BLaER1 (cell line): ENCODE measurements around the gene SPINT3.

Experiments used
- H3K27ac ChIP-seq: shearing (Covaris generic); formaldehyde crosslinking; 2 replicates; pipeline ENCODE4 v1.8.1; 2022
- H3K27me3 ChIP-seq: shearing (Covaris generic); formaldehyde crosslinking; 2 replicates; pipeline ENCODE4 v1.8.1; 2022
- H3K36me3 ChIP-seq: shearing (Covaris generic); formaldehyde crosslinking; 2 replicates; pipeline ENCODE4 v1.8.1; 2022
- H3K4me1 ChIP-seq: shearing (Covaris generic); formaldehyde crosslinking; 2 replicates; pipeline ENCODE4 v1.8.1; 2022
- H3K4me2 ChIP-seq: shearing (Covaris generic); formaldehyde crosslinking; 2 replicates; pipeline ENCODE4 v1.8.1; 2022
- H3K4me3 ChIP-seq: shearing (Covaris generic); formaldehyde crosslinking; 2 replicates; pipeline ENCODE4 v1.8.1; 2022
- H3K9ac ChIP-seq: shearing (Covaris generic); formaldehyde crosslinking; 2 replicates; pipeline ENCODE4 v1.8.1; 2022
- H3K9me3 ChIP-seq: shearing (Covaris generic); formaldehyde crosslinking; 2 replicates; pipeline ENCODE4 v1.8.1; 2022
- H4K20me1 ChIP-seq: shearing (Covaris generic); formaldehyde crosslinking; 2 replicates; pipeline ENCODE4 v1.8.1; 2022
- Cebpa-rat ChIP-seq: shearing (Covaris generic); IDR thresholded peaks from 2 replicates; pipeline ENCODE4 v1.8.1; 2022

Gene SPINT3

GRCh38 chr20:45538209-45538799 is 22.9 kb upstream of the SPINT3 start:
- Histone ChIP-seq H3K36me3 (no peaks in the 10 kb centered on the region), H3K4me3 (no peak overlapping the region), H3K4me2 (no peak overlapping the region), H3K27ac (no peak overlapping the region), H4K20me1 (no peaks in the 10 kb centered on the region), H3K9ac (no peak overlapping the region), H3K27me3 (no peaks in the 10 kb centered on the region), H3K4me1 (no peaks in the 10 kb centered on the region), H3K9me3 (no peaks in the 10 kb centered on the region)
- TF ChIP-seq Cebpa-rat, result no peak

GRCh38 chr20:45527294-45527693 is 11.9 kb upstream of the SPINT3 start:
- no peaks in the 10 kb centered on the region for H3K9me3 ChIP-seq
- H3K4me2 ChIP-seq, result no peak overlapping the region
- H3K4me3 ChIP-seq, result no peak overlapping the region
- H4K20me1 ChIP-seq, result no peaks in the 10 kb centered on the region
- no peaks in the 10 kb centered on the region for H3K27me3 ChIP-seq
- H3K27ac ChIP-seq, result no peak overlapping the region
- H3K36me3 ChIP-seq, result no peaks in the 10 kb centered on the region
- no peak overlapping the region for H3K9ac ChIP-seq
- TF ChIP-seq Cebpa-rat, result no peak
- peaks cover 4% of the 10 kb centered on the region for H3K4me1 ChIP-seq

GRCh38 chr20:45523821-45524220 is 8.4 kb upstream of the SPINT3 start:
- H3K36me3 ChIP-seq, result no peaks in the 10 kb centered on the region
- H4K20me1 ChIP-seq, result no peaks in the 10 kb centered on the region
- H3K4me2 ChIP-seq, result no peak overlapping the region
- no peak overlapping the region for H3K9ac ChIP-seq
- TF ChIP-seq Cebpa-rat, result no peak
- no peaks in the 10 kb centered on the region for H3K27me3 ChIP-seq
- H3K27ac ChIP-seq, result no peak overlapping the region
- H3K4me1 ChIP-seq, result no peaks in the 10 kb centered on the region
- no peaks in the 10 kb centered on the region for H3K9me3 ChIP-seq
- H3K4me3 ChIP-seq, result no peak overlapping the region

- H3K4me1 ChIP-seq, result no peaks in the 10 kb centered on the region
- H3K4me2 ChIP-seq, result no peak overlapping the region
Measured at GRCh38 chr20:45518282-45518681, 2.9 kb upstream of the SPINT3 start.

GRCh38 chr20:45510242-45510862 is 5.1 kb downstream of the SPINT3 start:
- H3K27ac ChIP-seq, result no peak overlapping the region
- no peaks in the 10 kb centered on the region for H3K4me1 ChIP-seq
- no peak overlapping the region for H3K9ac ChIP-seq
- no peaks in the 10 kb centered on the region for H3K9me3 ChIP-seq
- no peaks in the 10 kb centered on the region for H3K27me3 ChIP-seq
- no peak for TF ChIP-seq Cebpa-rat
- no peaks in the 10 kb centered on the region for H4K20me1 ChIP-seq
- H3K36me3 ChIP-seq, result no peaks in the 10 kb centered on the region
- no peak overlapping the region for H3K4me3 ChIP-seq
- no peak overlapping the region for H3K4me2 ChIP-seq

More at GRCh38 chr20:45518282-45518681, 2.9 kb upstream of the SPINT3 start:
- H3K27me3 ChIP-seq, result no peaks in the 10 kb centered on the region
- no peak for TF ChIP-seq Cebpa-rat
- H3K27ac ChIP-seq, result no peak overlapping the region
- no peaks in the 10 kb centered on the region for H4K20me1 ChIP-seq
- no peak overlapping the region for H3K9ac ChIP-seq
- H3K4me3 ChIP-seq, result no peak overlapping the region
- no peaks in the 10 kb centered on the region for H3K36me3 ChIP-seq
- H3K9me3 ChIP-seq, result no peaks in the 10 kb centered on the region

- no peaks in the 10 kb centered on the region for H3K36me3 ChIP-seq
Measured at GRCh38 chr20:45509091-45509490, 6.3 kb downstream of the SPINT3 start.

GRCh38 chr20:45508068-45508886 is 7.1 kb downstream of the SPINT3 start:
- no peaks in the 10 kb centered on the region for H3K4me1 ChIP-seq
- no peak overlapping the region for H3K4me2 ChIP-seq
- H3K27ac ChIP-seq, result no peak overlapping the region
- H3K36me3 ChIP-seq, result no peaks in the 10 kb centered on the region
- no peak overlapping the region for H3K9ac ChIP-seq
- TF ChIP-seq Cebpa-rat, result no peak
- no peaks in the 10 kb centered on the region for H4K20me1 ChIP-seq
- no peaks in the 10 kb centered on the region for H3K27me3 ChIP-seq
- no peaks in the 10 kb centered on the region for H3K9me3 ChIP-seq
- no peak overlapping the region for H3K4me3 ChIP-seq

More at GRCh38 chr20:45509091-45509490, 6.3 kb downstream of the SPINT3 start:
- no peak overlapping the region for H3K9ac ChIP-seq
- no peak overlapping the region for H3K4me2 ChIP-seq
- TF ChIP-seq Cebpa-rat, result no peak
- no peaks in the 10 kb centered on the region for H3K4me1 ChIP-seq
- no peaks in the 10 kb centered on the region for H4K20me1 ChIP-seq
- no peaks in the 10 kb centered on the region for H3K9me3 ChIP-seq
- no peak overlapping the region for H3K27ac ChIP-seq
- no peak overlapping the region for H3K4me3 ChIP-seq
- H3K27me3 ChIP-seq, result no peaks in the 10 kb centered on the region

- H3K4me2 ChIP-seq, result no peak overlapping the region
- no peaks in the 10 kb centered on the region for H3K27me3 ChIP-seq
- no peak for TF ChIP-seq Cebpa-rat
- H3K4me1 ChIP-seq, result no peaks in the 10 kb centered on the region
- no peaks in the 10 kb centered on the region for H4K20me1 ChIP-seq
- no peak overlapping the region for H3K4me3 ChIP-seq
- H3K36me3 ChIP-seq, result no peaks in the 10 kb centered on the region
- H3K9me3 ChIP-seq, result no peaks in the 10 kb centered on the region
- H3K27ac ChIP-seq, result no peak overlapping the region
- H3K9ac ChIP-seq, result no peak overlapping the region
Measured at GRCh38 chr20:45507011-45507820, 8.2 kb downstream of the SPINT3 start.

GRCh38 chr20:45506398-45506797 is 9.0 kb downstream of the SPINT3 start:
- H3K9ac ChIP-seq, result no peak overlapping the region
- H3K4me2 ChIP-seq, result no peak overlapping the region
- H3K27ac ChIP-seq, result no peak overlapping the region
- no peaks in the 10 kb centered on the region for H3K9me3 ChIP-seq
- H3K4me3 ChIP-seq, result no peak overlapping the region
- TF ChIP-seq Cebpa-rat, result no peak
- no peaks in the 10 kb centered on the region for H3K4me1 ChIP-seq
- no peaks in the 10 kb centered on the region for H3K36me3 ChIP-seq
- H3K27me3 ChIP-seq, result no peaks in the 10 kb centered on the region
- no peaks in the 10 kb centered on the region for H4K20me1 ChIP-seq
